ENCODE data around the gene ANOS1.

DNA sequence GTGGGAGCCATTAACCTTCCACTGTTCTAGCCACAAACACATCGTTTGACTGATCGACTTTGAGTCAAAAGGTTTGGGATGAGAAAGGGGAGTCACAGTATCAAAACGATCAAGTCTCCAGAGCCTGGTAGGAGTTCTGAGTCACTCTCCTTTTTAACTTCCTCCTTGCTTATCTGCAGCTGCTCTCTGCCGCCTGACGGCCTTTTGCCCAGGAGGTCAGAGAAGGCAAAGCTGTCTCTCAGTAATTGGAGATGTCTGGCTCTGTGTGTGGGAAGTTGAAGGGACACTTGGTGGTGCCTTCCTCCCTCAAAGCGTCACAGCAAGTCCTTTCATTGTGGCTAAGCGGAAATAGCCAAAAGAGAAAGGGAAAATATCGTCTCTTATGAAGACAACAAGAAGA, 63.1 kb downstream of the ANOS1 start:
- TF ChIP-seq E2F1 (CRISPR knock-in tag; IDR thresholded peaks at IDR 0.05) (no peak), SP1 (CRISPR knock-in tag; conservative IDR thresholded peaks at IDR 0.05) (no peak), SMAD3 (CRISPR knock-in tag; IDR thresholded peaks at IDR 0.05; ENCODE audit: borderline replicate concordance) (no peak), CTCF (IDR thresholded peaks at IDR 0.05) (no peak), MYBL2 (CRISPR knock-in tag; IDR thresholded peaks at IDR 0.05) (no peak)
- TF ChIP-seq, protein P1, sequence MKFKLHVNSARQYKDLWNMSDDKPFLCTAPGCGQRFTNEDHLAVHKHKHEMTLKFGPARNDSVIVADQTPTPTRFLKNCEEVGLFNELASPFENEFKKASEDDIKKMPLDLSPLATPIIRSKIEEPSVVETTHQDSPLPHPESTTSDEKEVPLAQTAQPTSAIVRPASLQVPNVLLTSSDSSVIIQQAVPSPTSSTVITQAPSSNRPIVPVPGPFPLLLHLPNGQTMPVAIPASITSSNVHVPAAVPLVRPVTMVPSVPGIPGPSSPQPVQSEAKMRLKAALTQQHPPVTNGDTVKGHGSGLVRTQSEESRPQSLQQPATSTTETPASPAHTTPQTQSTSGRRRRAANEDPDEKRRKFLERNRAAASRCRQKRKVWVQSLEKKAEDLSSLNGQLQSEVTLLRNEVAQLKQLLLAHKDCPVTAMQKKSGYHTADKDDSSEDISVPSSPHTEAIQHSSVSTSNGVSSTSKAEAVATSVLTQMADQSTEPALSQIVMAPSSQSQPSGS (CRISPR knock-in tag; IDR thresholded peaks at IDR 0.05; ENCODE audit: borderline replicate concordance, low read depth): no peak
- TF ChIP-seq, protein P2, sequence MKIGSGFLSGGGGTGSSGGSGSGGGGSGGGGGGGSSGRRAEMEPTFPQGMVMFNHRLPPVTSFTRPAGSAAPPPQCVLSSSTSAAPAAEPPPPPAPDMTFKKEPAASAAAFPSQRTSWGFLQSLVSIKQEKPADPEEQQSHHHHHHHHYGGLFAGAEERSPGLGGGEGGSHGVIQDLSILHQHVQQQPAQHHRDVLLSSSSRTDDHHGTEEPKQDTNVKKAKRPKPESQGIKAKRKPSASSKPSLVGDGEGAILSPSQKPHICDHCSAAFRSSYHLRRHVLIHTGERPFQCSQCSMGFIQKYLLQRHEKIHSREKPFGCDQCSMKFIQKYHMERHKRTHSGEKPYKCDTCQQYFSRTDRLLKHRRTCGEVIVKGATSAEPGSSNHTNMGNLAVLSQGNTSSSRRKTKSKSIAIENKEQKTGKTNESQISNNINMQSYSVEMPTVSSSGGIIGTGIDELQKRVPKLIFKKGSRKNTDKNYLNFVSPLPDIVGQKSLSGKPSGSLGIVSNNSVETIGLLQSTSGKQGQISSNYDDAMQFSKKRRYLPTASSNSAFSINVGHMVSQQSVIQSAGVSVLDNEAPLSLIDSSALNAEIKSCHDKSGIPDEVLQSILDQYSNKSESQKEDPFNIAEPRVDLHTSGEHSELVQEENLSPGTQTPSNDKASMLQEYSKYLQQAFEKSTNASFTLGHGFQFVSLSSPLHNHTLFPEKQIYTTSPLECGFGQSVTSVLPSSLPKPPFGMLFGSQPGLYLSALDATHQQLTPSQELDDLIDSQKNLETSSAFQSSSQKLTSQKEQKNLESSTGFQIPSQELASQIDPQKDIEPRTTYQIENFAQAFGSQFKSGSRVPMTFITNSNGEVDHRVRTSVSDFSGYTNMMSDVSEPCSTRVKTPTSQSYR (CRISPR knock-in tag; IDR thresholded peaks at IDR 0.05): no peak
- TF ChIP-seq, protein P3, sequence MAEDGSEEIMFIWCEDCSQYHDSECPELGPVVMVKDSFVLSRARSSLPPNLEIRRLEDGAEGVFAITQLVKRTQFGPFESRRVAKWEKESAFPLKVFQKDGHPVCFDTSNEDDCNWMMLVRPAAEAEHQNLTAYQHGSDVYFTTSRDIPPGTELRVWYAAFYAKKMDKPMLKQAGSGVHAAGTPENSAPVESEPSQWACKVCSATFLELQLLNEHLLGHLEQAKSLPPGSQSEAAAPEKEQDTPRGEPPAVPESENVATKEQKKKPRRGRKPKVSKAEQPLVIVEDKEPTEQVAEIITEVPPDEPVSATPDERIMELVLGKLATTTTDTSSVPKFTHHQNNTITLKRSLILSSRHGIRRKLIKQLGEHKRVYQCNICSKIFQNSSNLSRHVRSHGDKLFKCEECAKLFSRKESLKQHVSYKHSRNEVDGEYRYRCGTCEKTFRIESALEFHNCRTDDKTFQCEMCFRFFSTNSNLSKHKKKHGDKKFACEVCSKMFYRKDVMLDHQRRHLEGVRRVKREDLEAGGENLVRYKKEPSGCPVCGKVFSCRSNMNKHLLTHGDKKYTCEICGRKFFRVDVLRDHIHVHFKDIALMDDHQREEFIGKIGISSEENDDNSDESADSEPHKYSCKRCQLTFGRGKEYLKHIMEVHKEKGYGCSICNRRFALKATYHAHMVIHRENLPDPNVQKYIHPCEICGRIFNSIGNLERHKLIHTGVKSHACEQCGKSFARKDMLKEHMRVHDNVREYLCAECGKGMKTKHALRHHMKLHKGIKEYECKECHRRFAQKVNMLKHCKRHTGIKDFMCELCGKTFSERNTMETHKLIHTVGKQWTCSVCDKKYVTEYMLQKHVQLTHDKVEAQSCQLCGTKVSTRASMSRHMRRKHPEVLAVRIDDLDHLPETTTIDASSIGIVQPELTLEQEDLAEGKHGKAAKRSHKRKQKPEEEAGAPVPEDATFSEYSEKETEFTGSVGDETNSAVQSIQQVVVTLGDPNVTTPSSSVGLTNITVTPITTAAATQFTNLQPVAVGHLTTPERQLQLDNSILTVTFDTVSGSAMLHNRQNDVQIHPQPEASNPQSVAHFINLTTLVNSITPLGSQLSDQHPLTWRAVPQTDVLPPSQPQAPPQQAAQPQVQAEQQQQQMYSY (CRISPR knock-in tag; IDR thresholded peaks at IDR 0.05): no peak
- TF ChIP-seq, protein P4, sequence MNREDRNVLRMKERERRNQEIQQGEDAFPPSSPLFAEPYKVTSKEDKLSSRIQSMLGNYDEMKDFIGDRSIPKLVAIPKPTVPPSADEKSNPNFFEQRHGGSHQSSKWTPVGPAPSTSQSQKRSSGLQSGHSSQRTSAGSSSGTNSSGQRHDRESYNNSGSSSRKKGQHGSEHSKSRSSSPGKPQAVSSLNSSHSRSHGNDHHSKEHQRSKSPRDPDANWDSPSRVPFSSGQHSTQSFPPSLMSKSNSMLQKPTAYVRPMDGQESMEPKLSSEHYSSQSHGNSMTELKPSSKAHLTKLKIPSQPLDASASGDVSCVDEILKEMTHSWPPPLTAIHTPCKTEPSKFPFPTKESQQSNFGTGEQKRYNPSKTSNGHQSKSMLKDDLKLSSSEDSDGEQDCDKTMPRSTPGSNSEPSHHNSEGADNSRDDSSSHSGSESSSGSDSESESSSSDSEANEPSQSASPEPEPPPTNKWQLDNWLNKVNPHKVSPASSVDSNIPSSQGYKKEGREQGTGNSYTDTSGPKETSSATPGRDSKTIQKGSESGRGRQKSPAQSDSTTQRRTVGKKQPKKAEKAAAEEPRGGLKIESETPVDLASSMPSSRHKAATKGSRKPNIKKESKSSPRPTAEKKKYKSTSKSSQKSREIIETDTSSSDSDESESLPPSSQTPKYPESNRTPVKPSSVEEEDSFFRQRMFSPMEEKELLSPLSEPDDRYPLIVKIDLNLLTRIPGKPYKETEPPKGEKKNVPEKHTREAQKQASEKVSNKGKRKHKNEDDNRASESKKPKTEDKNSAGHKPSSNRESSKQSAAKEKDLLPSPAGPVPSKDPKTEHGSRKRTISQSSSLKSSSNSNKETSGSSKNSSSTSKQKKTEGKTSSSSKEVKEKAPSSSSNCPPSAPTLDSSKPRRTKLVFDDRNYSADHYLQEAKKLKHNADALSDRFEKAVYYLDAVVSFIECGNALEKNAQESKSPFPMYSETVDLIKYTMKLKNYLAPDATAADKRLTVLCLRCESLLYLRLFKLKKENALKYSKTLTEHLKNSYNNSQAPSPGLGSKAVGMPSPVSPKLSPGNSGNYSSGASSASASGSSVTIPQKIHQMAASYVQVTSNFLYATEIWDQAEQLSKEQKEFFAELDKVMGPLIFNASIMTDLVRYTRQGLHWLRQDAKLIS (CRISPR knock-in tag; IDR thresholded peaks at IDR 0.05; ENCODE audit: borderline replicate concordance): no peak
- TF ChIP-seq, protein P5, sequence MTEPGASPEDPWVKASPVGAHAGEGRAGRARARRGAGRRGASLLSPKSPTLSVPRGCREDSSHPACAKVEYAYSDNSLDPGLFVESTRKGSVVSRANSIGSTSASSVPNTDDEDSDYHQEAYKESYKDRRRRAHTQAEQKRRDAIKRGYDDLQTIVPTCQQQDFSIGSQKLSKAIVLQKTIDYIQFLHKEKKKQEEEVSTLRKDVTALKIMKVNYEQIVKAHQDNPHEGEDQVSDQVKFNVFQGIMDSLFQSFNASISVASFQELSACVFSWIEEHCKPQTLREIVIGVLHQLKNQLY (CRISPR knock-in tag; IDR thresholded peaks at IDR 0.05): no peak
